GM21381 (cell line): ENCODE data around the gene RAB10.
"Not testable (repeated sequence)": the region's sequence is repeated elsewhere in the genome, so short reads cannot be mapped to it uniquely, and the experiment has no call there.

Source experiments
- ATAC-seq: cut with Tn5 transposase; IDR thresholded peaks from one replicate; pipeline ENCODE4 v1.9.1; 2021; ENCODE audit warnings: mild to moderate bottlenecking, moderate library complexity; ENCODE audit not compliant: unreplicated experiment

Gene RAB10

DNA sequence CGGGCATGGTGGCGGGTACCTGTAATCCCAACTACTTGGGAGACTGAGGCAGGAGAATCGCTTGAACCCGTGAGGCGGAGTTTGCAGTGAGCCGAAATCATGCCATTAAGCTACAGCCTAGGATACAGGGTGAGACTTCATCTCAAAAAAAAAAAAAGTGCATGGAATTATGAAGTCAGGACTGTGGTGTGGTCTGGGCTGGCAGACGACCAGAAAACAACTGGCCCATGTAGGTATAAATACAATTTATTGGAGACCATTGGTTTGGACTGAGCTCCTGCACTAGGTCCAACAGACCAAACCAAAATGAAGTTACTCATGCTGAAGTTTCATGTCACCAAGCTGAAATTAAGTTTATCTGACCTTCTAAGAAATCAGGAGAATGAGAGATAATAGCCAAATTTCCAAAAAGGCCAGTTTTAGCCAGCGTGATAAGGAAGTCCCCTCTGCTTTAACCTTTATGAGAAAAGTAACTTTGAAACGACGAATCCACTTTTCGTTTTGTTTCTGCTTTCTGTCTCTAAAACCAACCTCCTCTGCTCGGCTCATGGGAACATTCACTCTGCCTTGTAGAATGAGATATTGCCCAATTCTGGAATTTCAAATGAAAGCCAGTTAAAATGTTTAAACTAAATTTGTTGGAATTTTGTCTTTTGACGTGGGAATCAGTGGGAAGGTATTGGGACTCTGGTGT lies 17.7 kb upstream of the RAB10 start:
- no peak for ATAC-seq

DNA sequence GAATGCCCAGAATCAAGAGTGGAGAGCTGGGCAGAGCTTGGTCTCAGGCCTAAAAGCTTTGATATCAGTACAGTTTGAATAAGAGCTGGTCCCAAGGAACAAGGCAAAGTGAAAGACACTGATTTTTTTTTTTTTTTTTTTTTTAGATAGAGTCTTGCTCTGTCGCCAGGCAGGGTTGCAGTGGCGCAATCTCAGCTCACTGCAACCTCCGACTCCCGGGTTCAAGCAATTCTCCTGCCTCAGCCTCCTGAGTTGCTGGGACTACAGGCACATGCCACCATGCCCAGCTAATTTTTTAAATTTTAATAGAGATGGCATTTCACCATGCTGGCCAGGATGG lies 17.2 kb upstream of the RAB10 start:
- not testable (repeated sequence) for ATAC-seq

DNA sequence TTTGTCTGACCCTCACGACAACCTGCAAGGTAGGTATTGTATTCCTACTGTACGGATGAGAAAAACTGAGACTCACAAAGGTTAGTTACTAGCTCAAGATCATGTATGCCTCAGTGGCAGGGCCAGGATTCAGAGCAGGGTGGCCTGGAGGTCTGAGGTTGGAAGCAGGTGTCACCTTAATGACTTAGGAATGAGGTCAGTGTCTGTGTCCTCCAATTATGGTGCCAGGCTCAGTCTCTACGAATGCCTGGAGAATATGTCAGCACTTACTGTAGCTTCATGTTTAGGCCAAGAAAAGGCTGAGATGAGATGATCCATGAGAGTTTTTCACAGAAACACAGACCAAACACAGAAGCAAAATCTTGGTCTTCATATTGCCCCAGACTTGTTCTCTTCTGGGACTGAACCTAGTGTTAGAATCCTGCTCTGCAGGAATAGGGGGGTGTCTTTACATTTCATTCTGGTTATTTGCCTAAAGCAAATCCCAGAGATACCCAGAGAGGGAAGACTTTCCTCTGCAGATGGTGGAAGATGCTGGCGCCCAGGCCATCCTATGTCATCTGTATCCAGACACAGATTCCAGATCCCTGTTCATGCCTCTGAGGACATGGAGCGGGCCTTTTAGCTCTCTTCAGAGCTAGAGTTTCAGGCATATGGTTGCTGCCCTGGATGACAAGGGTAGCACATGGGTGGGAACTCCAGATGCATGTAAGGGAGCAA lies 16.3 kb upstream of the RAB10 start:
- ATAC-seq, result no peak

DNA sequence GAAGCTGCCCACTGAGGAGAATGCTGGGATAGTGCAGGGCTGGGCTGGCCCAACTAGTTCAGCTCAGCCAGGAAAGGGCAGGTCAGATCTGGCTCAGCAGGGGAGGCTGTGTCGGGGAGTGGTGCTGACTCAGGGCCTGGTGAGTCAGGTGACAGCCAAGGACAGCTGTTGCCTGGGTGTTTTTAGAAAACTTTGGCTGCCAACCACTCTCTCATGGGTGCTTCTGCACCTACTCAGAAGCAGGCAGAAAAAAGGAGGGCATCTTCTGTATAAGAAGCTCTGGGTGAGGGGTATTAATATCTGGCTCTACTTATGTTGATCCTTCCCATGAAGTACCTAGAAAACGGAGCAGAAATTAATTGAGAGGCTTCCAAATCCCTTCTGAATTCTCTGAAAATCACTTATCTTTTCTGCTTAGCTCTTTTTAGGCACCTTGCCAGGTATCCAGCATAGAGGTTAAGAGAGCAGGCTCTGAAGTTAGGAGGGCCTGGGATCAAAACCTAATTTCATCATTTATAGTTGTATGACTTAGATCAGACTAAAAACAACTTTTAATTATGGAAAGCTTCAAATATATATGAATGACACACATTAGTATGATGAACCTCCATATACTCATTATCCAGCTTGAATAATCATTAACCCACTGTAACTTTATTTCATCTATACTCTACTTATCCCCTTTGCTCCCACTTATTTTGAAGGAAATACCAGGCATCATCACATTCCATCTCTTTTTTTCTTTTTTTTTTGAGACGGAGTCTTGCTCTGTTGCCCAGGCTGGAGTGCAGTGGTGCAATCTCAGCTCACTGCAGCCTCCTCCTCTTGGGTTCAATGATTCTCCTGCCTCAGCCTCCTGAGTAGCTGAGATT lies 15.5 kb upstream of the RAB10 start:
- no peak for ATAC-seq

DNA sequence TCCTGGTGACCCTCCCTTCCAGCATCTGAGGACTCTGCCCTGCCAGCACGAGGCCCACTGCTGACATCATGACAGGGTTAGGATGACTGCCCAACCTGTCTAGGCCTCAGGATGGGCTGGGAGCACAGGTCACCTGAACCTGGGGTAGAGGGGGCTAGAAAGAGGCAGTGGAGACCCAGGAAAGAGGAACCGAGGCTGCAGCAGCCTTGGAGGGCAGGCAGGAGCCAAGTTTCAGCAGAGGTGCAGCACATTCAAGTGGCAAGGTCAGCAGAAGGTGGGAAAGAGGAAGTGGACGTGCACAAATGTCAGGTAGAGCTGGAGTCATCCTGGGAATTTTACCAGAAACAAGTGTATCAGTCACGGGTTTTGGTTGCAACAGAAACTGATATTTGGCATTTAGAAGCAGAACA lies 13.6 kb upstream of the RAB10 start:
- ATAC-seq, result no peak

DNA sequence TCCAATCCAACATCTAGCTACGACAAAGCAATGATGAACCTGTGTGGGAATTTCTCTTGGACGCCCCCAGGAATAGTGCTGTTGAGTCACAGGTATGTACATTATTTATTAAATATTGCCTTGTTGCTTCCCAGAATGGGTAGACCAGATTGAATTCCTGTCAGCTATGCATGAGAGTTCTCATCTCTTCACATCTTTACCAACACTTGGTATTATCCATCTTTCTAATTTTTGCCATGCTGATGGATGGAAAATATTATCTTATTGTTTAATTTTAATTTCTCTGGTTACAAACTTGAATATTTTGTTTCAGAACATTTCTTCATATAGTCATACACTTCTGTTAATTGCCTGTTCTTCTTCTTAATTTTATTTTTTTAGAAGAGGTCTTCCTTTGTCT lies 9.6 kb upstream of the RAB10 start:
- ATAC-seq, result no peak

DNA sequence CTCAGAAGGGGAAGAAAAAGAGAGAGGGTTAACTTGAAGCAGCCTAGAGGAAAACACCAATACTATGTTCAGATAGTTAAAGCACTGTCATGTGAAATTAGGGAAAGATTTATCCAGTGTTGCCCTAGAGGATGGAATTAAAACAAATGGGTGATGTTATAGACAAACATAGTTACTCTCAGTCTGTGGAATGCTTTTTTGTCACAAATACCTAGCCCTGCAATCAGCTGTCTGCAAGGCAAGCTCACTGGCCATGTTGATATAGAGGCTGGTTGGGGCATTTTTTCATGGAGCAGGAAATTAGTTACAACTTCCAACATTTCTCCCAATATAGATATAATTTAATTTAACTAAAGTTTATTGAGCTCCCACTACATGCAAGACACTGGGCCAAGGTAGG lies 8.4 kb upstream of the RAB10 start:
- no peak for ATAC-seq

DNA sequence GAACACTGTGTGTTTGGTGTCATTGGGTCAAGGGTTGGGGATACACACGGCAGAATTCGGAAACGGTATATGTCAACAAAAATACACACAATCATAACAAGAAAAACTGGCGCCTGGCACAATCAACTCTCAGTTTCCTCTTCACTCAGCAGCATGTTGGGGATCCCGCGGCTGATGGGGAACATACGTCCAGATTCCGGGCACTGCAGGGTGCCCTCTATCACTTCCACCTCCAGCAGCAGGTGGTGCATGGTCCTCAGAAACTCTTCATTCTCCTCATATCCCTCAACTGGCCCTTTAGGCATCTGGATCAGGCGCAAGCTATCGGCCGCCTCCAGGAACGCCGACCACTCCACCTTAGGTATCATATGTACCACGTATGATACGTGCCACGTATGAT lies 5.8 kb upstream of the RAB10 start:
- not testable (repeated sequence) for ATAC-seq

DNA sequence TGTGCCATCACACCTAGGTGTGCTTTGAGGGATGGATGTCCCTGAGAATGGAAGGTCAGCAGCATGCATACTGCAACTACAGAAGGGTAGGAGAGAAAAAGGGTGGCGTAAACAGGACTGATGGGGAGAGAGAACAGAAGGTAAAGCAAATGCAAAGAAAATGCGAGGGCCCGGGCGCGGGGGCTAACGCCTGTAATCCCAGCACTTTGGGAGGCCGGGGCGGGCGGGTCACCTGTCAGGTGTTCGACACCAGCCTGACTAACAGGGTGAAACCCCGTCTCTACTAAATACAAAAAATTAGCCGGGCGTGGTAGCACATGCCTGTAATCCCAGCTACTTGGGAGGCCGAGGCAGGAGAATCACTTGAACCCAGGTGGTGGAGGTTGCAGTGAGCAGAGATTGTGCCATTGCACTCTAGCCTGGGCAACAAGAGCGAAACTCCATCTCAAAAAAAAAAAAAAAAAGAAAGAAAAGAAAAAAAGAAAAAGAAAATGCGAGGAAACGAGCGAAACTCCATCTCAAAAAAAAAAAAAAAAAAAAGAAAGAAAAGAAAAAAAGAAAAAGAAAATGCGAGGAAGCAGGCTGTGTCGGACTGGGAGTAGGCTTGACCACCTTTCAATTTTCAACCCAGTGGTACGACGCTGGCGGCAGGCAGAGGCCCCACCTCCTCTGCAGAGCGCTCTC lies 1.2 kb upstream of the RAB10 start:
- ATAC-seq, result not testable (repeated sequence)

DNA sequence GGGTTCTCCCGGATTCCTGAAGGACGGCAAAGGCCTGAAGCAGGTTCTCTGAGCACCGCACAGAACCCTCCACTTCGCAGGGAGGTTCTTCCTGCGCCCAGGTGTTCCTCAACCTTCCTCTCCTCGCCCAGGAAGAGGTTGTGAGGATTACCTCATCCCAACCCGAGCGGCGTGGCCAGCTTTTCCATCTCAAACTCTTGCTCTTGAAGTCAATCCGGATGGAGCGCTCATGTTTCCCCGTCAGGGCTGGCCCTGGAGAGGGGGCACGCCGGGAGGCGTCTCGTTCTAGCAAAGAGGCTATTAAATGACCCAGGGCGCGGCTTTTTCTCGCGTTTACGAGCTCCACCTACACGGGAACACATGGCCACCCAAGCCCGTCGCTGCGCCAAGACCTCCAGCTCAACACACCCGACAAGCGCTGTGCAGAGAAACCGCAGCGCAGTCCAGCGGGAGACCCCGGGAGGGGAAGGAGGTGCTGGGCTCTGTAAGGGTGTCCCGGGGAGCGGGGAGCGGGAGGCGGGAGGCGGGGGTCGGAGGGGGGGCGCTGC lies 540 bp upstream of the RAB10 start:
- peak; percentile 18 for ATAC-seq

DNA sequence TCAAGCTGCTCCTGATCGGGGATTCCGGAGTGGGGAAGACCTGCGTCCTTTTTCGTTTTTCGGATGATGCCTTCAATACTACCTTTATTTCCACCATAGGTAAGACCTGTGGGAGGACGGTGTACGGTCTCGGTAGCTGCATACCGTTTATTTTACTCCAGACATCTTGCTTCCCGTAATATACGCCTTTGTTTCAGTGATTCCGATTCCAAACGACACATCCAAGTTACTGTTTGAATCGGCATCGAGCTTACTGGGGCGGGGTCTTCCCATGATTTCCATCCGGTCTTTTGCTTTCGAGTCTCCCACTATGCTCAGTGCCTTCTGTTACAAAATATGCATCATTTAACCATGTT lies 731 bp downstream of the RAB10 start:
- ATAC-seq, result no peak

DNA sequence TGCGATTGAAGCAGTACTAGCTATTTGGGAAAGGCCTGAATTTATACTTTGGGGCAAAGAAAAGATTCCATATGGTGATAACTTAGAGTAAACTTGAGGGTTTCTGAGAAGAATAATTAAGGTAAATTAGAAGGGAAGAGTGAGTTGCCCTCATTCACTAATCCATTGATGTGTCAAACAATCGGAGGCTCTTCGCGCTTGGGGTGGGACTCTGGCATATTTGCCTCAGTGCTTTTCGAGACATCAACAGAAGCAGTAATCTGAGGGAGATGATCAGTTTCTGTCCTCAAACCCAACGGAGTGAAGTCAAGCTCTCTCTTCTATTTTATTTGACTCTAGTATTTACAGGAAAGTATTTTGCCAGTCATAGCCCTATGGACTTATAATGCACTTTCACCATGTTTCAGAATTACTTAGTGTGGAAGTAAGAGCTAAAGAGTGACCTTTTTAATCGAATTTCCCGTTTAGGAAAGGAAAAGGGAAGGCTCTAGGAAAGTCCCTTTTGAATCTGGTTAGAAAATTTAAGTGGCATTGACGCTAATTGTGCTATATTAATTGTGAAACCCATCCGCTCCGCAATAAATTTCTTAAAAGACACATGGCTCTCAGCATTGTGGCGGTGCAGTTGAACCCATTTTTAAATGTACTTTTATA lies 1.3 kb downstream of the RAB10 start:
- no peak for ATAC-seq

DNA sequence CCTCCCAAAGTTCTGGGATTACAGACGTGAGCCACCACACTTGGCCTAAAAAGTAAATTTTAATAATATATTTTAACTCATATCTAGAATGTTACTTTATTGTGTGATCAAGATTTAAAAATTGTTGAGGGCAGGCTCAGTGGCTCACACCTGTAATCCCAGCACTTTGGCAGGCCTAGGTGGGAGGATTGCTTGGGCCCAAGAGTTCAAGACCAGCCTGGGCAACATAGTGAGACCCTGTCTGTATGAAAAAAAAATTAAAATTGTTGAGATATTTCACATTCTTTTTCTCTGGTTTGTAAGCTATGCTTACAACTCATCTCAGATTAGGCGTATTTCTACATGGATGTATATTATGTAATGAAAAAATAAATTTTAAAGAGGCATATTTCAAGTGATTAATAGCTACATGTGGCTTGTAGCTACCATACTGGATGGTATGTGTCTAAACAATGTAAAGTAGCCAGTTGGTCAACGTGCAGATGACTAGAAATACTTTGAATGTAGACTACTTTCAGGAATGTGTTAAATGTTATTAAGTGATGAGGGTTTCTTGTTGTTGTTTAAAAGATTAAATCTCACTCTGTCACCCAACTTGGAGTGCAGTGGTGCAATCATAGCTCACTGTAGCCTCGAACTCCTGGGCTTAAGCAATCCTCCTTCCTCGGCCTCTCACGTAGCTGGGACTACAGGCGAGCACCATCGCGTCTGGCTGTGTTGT lies 5.9 kb downstream of the RAB10 start:
- no peak for ATAC-seq

DNA sequence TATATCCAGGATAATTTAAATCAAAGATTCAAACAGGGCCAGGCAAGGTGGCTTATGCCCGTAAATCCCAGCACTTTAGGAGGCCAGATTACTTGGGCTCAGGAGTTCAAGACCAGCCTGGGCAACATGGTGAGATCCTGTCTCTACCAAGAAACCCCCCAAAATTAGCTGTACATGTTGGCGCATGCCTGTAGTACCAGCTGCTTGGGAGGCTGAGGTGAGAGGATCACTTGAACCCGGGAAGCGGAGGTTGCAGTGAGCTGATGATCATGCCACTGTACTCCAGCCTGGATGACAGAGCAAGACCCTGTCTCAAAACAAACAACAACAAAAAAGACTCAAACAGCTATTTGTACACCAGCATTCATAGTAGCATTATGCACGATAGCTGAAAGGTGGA lies 9.2 kb downstream of the RAB10 start:
- ATAC-seq, result no peak

DNA sequence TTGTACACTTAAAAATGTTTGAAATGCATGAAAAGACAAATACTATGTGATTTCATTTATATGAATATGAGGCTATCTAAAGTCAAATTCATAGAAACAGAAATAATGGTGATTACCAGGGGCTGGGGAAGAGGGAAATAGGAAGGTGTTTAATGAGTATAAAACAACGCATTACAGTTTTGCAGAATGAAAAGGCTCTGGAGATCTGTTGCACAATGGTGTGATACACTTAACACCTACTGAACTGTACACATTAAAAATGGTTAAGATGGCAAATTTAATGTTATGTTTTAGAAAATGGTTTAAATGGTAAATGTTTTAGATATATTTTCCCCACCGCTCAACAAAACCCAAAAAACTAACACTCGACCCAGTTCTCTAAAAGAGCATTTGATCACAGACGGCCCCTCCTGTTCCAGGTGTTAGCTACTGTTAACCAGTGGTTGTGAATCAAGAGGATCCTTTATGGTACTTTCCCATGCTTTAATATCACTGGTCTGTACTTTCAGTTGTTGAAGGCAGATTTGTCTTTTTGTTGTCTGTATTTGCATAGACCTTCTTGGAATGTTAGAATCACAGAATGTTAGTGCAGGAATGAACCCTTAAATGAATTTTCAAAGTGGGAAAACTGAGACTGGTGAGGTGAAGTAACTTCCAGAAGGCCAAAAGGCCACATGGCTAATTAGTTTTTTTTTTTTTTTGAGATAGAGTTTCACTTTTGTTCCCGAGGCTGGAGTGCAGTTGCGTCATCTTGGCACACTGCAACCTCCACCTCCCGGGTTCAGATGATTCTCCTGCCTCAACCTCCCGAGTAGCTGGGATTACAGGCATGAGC lies 10.2 kb downstream of the RAB10 start:
- peak; percentile 67 for ATAC-seq

DNA sequence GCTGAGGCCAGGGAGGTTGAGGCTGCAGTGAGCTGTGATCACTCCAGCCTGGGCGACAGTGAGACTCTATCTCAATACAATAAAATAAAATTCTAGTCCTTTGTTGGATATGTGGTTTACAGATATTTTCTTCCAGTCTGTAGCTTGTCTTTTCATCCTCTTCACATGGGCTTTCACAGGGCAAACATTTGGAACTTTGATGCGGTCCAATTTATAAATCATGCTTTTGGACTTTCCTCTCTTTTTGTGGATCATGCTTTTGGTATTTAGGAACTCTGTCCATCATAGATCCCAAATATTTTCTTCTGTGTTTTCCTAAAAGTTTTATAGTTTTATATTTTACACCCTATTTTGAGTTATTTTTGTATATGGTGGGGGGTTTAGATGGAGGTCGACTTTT lies 14.9 kb downstream of the RAB10 start:
- ATAC-seq, result no peak

DNA sequence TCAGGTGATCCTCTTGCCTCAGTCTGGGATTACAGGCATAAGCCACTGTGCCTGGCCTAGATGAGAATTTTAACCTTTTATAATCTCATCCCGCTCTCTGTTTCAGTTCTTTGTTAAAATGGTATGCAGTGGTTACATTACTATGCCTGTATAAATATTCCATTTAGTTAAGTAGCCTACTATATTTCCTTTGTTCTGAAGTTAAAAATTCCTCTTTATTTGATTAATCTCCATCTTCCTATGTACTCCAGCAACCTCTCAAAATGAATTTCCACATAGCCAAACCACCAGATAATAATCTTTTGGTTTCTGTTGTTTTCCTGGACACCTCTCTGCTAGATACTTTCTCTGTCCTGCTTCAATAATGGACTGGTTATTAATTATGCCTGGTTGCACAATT lies 15.8 kb downstream of the RAB10 start:
- no peak for ATAC-seq

DNA sequence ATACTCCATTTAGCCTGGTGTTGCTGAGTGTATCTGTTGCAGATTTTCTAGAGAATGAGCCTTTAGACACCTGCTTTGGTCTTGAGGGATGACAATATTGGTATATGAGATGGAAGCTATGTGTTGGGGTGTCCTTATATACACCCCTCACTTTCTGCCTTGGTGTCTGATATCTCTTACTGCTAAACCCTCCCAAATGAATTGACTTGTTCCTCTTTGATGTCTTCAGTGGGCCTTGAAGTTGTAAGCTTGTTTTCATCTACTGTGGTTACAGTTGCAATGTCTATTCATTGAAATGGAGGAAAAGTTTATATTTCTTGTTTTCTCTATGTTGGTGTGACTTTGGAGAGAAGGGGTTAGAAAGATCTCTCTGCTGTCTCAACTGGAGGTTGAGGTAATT lies 18.9 kb downstream of the RAB10 start:
- ATAC-seq, result no peak
